DOHH2 (cell line): ENCODE measurements around the gene INCENP.
"Not testable (repeated sequence)": the region's sequence is repeated elsewhere in the genome, so short reads cannot be mapped to it uniquely, and the experiment has no call there.

Source experiments
- EZH2phosphoT487 ChIP-seq: fragments of 200-600 bp; sonication (generic); IDR thresholded peaks from 2 replicates; pipeline ENCODE4 v1.6.1; 2017; ENCODE audit warnings: borderline replicate concordance, mild to moderate bottlenecking, antibody characterized with exemption, low read length, moderate library complexity, mixed read lengths
- TF ChIP-seq, protein P1 (sequence below): fragments of 200-600 bp; sonication (generic); IDR thresholded peaks from one replicate; pipeline ENCODE4 v1.5.1; 2014; ENCODE audit warnings: antibody characterized with exemption, mild to moderate bottlenecking, low read depth, low read length; ENCODE audit not compliant: poor library complexity, severe bottlenecking

GRCh38 chr11:62195010-62195409 lies 71.2 kb downstream of the INCENP start:
- TF ChIP-seq, protein P1, sequence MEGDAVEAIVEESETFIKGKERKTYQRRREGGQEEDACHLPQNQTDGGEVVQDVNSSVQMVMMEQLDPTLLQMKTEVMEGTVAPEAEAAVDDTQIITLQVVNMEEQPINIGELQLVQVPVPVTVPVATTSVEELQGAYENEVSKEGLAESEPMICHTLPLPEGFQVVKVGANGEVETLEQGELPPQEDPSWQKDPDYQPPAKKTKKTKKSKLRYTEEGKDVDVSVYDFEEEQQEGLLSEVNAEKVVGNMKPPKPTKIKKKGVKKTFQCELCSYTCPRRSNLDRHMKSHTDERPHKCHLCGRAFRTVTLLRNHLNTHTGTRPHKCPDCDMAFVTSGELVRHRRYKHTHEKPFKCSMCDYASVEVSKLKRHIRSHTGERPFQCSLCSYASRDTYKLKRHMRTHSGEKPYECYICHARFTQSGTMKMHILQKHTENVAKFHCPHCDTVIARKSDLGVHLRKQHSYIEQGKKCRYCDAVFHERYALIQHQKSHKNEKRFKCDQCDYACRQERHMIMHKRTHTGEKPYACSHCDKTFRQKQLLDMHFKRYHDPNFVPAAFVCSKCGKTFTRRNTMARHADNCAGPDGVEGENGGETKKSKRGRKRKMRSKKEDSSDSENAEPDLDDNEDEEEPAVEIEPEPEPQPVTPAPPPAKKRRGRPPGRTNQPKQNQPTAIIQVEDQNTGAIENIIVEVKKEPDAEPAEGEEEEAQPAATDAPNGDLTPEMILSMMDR: not testable (repeated sequence)
- TF ChIP-seq EZH2phosphoT487: not testable (repeated sequence)
